Type B pancreatic cell (in vitro differentiated cells): ENCODE data around the gene PCBP3. TPM values are rescaled to one million over a fixed set of nuclear protein-coding genes. Genes with fewer than 3 reads are reported as not detected.
"Not testable (repeated sequence)": the region's sequence is repeated elsewhere in the genome, so short reads cannot be mapped to it uniquely, and the experiment has no call there.

ENCODE experiments used
- DNase-seq: peaks from one replicate; pipeline ENCODE4 v3.0.0; 2021; ENCODE audit warnings: mixed read lengths; ENCODE audit not compliant: unreplicated experiment; ENCODE audit errors: extremely low spot score
- H3K27ac Mint-ChIP-seq: 2 replicates; pipeline ENCODE4 v1.8.0; 2021; ENCODE audit warnings: mild to moderate bottlenecking, mixed read lengths
- H3K27me3 Mint-ChIP-seq: 2 replicates; pipeline ENCODE4 v1.8.0; 2021; ENCODE audit warnings: mixed read lengths
- H3K36me3 Mint-ChIP-seq: 2 replicates; pipeline ENCODE4 v1.8.0; 2021; ENCODE audit warnings: mixed read lengths
- H3K4me1 Mint-ChIP-seq: one replicate; pipeline ENCODE4 v1.8.0; 2021; ENCODE audit warnings: mixed read lengths; ENCODE audit not compliant: unreplicated experiment
- H3K4me3 Mint-ChIP-seq: 2 replicates; pipeline ENCODE4 v1.8.0; 2021; ENCODE audit warnings: mild to moderate bottlenecking, mixed read lengths
- H3K9me3 Mint-ChIP-seq: 2 replicates; pipeline ENCODE4 v1.8.0; 2021; ENCODE audit warnings: mixed read lengths
- total RNA-seq: library from RNA; stranded (reverse); gene quantifications from 2 replicates; pipeline ENCODE4 v1.2.1, GENCODE V29; 2021; ENCODE audit warnings: low replicate concordance
- TF ChIP-seq, protein P1 (sequence below): fragments of 200-600 bp; sonication (generic); conservative IDR thresholded peaks from 2 replicates; pipeline ENCODE4 v1.5.0; 2021; ENCODE audit warnings: antibody characterized with exemption, mild to moderate bottlenecking

Gene PCBP3
- total RNA-seq, 1 donor from 2014 or later = 5.5 TPM

- H3K27ac Mint-ChIP-seq = no peak overlapping the region
- peaks cover 25% of the 10 kb centered on the region for H3K4me1 Mint-ChIP-seq
- H3K27me3 Mint-ChIP-seq = peaks cover 32% of the 10 kb centered on the region
- no peak overlapping the region for H3K4me3 Mint-ChIP-seq
- no peaks in the 10 kb centered on the region for H3K36me3 Mint-ChIP-seq
- no peaks in the 10 kb centered on the region for H3K9me3 Mint-ChIP-seq
- DNase-seq = no peak
- TF ChIP-seq, protein P1, sequence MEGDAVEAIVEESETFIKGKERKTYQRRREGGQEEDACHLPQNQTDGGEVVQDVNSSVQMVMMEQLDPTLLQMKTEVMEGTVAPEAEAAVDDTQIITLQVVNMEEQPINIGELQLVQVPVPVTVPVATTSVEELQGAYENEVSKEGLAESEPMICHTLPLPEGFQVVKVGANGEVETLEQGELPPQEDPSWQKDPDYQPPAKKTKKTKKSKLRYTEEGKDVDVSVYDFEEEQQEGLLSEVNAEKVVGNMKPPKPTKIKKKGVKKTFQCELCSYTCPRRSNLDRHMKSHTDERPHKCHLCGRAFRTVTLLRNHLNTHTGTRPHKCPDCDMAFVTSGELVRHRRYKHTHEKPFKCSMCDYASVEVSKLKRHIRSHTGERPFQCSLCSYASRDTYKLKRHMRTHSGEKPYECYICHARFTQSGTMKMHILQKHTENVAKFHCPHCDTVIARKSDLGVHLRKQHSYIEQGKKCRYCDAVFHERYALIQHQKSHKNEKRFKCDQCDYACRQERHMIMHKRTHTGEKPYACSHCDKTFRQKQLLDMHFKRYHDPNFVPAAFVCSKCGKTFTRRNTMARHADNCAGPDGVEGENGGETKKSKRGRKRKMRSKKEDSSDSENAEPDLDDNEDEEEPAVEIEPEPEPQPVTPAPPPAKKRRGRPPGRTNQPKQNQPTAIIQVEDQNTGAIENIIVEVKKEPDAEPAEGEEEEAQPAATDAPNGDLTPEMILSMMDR = peak; percentile 82
Measured at GRCh38 chr21:45880097-45881068, 236.9 kb downstream of the PCBP3 start.

GRCh38 chr21:45882645-45883044 lies 239.1 kb downstream of the PCBP3 start:
- Mint-ChIP-seq H3K27me3 (peaks cover 25% of the 10 kb centered on the region), H3K4me1 (peaks cover 12% of the 10 kb centered on the region), H3K9me3 (no peaks in the 10 kb centered on the region), H3K27ac (no peak overlapping the region), H3K4me3 (no peak overlapping the region), H3K36me3 (no peaks in the 10 kb centered on the region)
- DNase-seq = no peak
- TF ChIP-seq, protein P1 = no peak

DNA sequence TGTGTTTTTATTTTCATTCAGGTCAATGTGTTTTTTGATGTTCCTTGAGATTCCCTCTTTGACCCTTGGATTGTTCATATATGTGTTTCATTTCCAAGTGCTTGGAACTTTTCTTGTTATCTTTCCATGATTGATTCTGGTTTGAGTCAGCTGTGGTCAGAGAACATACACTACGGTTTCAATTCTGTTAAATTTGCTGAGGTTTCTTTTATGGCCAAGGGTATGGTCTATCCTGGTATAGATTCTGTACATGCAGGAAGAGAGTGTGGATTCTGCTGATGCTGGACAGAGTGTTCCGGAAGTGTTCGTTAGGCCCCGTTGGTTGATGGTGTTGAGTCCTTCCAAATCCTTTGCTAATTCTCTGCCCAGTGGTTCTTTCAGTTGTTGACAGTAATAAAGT lies 239.6 kb downstream of the PCBP3 start:
- Mint-ChIP-seq H3K4me1 (peaks cover 12% of the 10 kb centered on the region), H3K27ac (no peak overlapping the region), H3K4me3 (no peak overlapping the region), H3K27me3 (peaks cover 25% of the 10 kb centered on the region), H3K36me3 (no peaks in the 10 kb centered on the region), H3K9me3 (no peaks in the 10 kb centered on the region)
- no peak for DNase-seq
- TF ChIP-seq, protein P1 = no peak

DNA sequence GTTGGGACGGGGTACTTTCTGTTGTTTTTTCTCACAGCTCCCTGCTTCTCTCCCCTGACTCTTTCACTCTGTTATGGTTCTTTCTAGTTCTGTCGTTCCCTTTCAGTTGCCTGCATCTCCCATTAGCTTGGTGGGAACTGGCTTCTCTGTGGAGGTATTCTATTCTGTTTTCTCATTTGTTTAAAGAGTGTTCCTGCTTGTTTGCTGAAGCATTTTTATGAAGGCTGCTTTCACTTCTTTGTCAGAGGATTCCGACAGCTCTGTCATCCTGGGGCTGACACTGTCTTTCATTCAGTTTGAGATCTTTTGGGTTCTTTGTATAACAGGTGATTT lies 242.0 kb downstream of the PCBP3 start:
- TF ChIP-seq, protein P1 = no peak
- H3K4me3 Mint-ChIP-seq = no peak overlapping the region
- H3K27me3 Mint-ChIP-seq = peaks cover 37% of the 10 kb centered on the region
- no peaks in the 10 kb centered on the region for H3K9me3 Mint-ChIP-seq
- H3K4me1 Mint-ChIP-seq = peaks cover 18% of the 10 kb centered on the region
- no peak for DNase-seq
- H3K27ac Mint-ChIP-seq = no peak overlapping the region
- H3K36me3 Mint-ChIP-seq = no peaks in the 10 kb centered on the region

DNA sequence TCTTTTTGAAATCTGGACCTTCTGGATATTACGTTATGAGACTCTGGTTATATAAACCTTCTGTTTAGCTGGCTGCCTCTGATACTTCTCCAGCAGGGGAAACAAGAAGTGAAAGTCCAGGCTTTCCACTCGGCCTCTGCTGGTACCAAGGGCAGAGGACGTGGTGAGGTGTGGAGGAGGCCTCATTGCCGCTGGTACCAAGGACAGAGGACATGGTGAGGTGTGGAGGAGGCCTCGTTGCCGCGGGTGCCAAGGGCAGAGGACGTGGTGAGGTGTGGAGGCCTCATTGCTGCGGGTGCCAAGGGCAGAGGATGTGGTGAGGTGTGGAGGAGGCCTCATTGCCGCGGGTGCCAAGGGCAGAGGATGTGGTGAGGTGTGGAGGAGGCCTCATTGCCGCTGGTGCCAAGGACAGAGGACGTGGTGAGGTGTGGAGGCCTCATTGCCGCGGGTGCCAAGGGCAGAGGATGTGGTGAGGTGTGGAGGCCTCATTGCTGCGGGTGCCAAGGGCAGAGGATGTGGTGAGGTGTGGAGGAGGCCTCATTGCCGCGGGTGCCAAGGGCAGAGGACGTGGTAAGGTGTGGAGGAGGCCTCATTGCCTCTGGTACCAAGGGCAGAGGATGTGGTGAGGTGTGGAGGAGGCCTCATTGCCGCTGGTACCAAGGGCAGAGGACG lies 242.5 kb downstream of the PCBP3 start:
- H3K27ac Mint-ChIP-seq, H3K4me3 Mint-ChIP-seq, H3K36me3 Mint-ChIP-seq, H3K9me3 Mint-ChIP-seq, DNase-seq: not testable (repeated sequence)
- peaks cover 41% of the 10 kb centered on the region for H3K27me3 Mint-ChIP-seq
- peaks cover 22% of the 10 kb centered on the region for H3K4me1 Mint-ChIP-seq

DNA sequence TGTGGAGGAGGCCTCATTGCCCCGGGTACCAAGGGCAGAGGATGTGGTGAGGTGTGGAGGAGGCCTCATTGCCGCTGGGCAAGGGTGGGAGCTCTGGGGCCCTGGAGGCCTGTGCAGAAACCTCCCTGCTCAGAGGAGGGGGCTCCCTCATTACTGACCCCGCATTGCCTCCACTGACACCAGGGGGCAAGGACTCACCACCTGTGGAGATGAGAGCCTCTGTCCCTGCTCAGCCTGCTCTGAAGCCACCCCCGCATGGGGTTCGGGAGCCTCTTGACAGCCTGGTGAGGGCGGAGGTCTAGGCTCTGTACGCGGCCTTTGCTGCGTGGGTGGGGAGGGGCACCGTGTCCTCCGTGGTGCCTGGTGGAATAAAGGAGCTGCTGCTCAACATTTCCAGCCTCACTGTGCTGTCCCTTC lies 243.1 kb downstream of the PCBP3 start:
- no peak for DNase-seq
- no peaks in the 10 kb centered on the region for H3K9me3 Mint-ChIP-seq
- peaks cover 40% of the 10 kb centered on the region for H3K27me3 Mint-ChIP-seq
- H3K4me3 Mint-ChIP-seq = no peak overlapping the region
- H3K27ac Mint-ChIP-seq = no peak overlapping the region
- peaks cover 27% of the 10 kb centered on the region for H3K4me1 Mint-ChIP-seq
- TF ChIP-seq, protein P1 = no peak
- H3K36me3 Mint-ChIP-seq = no peaks in the 10 kb centered on the region
